Activated effector memory CD4-positive, alpha-beta T cell treated with anti-CD3 and anti-CD28 coated beads, Interleukin-2, amount 50 U/mL, for 16 hours (primary cell): ENCODE data around the gene TYW3.

Source experiments
- DNase-seq: peaks from one replicate; pipeline ENCODE4 v3.0.0-alpha.2; 2020

TYW3 gene

DNA sequence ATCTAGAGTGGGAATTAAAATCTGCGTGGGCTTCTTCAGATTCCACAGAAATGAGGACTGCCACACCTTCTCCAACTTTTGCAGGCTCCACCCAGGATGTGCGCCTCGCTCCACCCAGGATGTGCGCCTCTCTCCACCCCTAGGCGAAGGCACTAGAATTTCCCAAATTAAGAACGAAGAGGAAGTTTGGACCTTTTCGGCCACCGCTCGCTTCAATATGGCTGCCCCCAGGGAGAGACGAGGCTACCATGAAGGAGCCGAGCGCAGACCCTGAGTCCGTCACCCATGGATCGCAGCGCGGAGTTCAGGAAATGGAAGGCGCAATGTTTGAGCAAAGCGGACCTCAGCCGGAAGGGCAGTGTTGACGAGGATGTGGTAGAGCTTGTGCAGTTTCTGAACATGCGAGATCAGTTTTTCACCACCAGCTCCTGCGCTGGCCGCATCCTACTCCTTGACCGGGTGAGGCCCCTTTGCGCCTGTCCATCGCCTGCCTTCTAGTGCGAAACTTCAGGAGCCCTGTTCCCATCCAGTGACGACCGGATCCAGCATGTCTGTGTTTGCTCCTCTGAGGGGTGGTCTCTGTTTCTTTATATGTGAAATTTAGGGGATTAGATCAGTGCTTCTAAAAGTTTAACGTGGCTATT is at the start of gene TYW3, which contains the start of gene CRYZ:
Gene TYW3, plus strand, starts transcription at position 193 of the 644 bp plus-strand sequence. Its CDS starts 93 bp downstream, at position 286.
Gene CRYZ, minus strand, starts transcription at position 91 of the 644 bp plus-strand sequence. CDS start 8,229 bp downstream, outside the sequence.
- peak; percentile 93 for DNase-seq

- DNase-seq = no peak
These were observed 49.3 kb upstream of the TYW3 start for GRCh38 chr1:74683656-74684055.

DNA sequence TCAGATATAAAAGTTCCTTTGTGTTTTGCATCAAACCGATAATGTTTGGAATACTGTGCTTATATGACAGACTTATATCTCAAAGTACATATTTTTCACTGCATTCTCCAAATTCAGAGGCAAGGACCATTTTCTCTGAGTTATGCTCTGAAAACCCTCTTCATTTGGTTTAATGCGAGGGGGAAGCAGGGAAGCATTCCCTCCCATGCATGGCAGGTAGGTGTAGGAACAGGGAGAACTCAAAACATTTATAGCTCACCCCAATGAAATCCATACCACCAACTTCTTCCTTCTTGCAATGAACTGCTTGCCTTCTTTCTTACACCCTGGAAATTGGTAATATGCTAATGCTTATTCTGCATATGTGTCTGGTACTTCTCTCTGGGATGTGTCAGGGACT is 48.7 kb upstream of the TYW3 start:
- no peak for DNase-seq

GRCh38 chr1:74686928-74687327 is 46.0 kb upstream of the TYW3 start:
- DNase-seq = no peak

- DNase-seq = no peak
These were observed 43.2 kb upstream of the TYW3 start for GRCh38 chr1:74689621-74690363.

GRCh38 chr1:74690364-74690696 is 42.6 kb upstream of the TYW3 start:
- DNase-seq = no peak

GRCh38 chr1:74690909-74691308 is 42.0 kb upstream of the TYW3 start:
- DNase-seq = no peak

DNA sequence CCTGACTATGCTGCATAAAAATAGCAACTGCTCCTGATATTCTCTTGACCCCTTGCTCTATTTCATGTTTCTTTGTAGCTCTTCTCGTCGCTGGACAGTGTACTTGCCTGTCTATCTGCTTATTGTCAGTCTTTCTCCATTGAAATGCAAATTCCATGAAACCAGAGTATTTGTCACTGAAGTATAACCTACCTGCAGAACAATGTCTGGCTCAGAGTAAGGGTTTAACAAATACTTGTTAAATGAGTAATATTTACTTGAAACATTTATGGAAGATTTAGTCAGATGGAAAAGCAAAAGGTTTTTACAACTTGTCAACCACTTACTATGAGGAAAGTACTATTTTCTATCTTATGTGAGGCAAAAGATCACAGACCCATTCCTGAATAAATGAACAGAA is 39.5 kb upstream of the TYW3 start:
- no peak for DNase-seq

GRCh38 chr1:74697832-74698231 is 35.1 kb upstream of the TYW3 start:
- DNase-seq = no peak

DNA sequence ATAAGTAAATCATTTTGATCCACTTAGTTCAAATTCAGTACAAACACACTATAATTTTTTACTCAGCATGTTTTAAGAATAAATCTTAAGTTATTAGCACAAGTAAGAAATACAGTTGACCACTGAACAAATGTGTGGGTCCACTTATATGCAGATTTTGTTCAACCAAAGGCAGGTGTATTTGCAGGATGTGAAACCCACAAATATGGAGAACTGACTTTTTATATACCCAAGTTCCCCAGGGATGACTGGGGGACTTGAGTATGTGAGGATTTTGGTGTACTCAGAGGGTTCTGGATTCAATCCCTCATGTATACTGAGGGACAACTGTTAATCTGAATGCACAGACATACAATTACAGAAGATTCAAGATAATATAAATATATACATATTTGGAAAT is 33.6 kb upstream of the TYW3 start:
- DNase-seq = no peak

GRCh38 chr1:74703386-74704182 is 29.4 kb upstream of the TYW3 start:
- no peak for DNase-seq

DNA sequence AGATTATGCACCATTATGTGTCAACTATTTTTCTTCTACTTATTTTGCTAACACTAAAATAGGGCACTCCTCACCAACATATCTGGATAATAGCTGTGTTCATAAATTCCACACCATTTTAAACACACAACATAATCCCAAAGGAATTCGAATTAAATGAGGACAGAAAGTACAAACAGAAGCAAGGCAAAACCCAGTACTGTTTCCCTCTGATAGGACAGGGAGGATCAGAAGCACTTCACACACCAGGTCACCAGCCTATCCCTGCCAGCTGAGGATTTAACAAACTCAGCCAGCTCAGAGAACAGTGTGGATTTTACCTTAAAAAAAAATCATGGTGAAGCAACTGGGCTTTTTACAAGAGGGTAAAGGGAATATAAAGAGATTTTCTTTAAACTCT is 20.1 kb upstream of the TYW3 start:
- no peak for DNase-seq

- no peak for DNase-seq
These were observed 19.1 kb upstream of the TYW3 start for GRCh38 chr1:74713849-74714248.

DNA sequence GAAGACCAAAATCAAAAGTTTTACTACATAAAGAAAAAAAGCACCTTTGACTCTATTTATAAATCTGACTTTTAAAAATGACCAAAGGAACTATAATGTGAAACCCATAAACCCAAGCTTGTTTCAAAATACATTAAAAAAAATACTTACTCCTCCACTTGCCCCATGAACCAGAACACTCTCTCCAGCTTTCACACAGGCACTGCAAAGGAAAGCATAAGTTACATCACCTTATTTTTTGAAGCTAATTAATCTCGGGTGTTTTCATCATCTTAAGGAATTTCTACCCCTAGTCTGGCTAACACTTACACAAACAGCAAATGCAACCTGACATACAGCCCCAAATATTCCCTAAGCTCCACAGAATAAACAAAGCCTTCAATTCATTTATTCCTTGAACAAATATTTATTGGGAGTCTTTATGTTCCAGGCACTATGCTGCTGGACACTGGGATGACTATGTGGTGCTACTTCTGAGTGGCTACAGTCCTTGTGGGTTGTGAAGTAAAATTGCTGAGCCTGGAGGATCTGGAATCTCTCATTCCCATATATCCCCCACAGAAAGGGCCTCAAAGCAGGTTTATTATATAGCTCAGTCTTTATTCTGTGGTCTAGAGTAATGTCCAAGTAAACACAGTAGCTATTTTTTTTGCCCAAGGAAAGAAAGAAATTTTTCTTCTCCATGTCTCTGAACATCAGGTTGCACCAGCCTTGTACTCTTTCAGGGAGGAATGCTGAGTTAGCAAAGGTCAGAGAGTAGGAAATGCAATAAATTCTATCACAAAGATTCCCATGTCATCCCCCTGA is 18.3 kb upstream of the TYW3 start:
- no peak for DNase-seq

- DNase-seq = no peak
These were observed 17.8 kb upstream of the TYW3 start for GRCh38 chr1:74715236-74715502.

GRCh38 chr1:74715806-74716205 is 17.1 kb upstream of the TYW3 start:
- DNase-seq = no peak

- DNase-seq = no peak
These were observed 16.1 kb upstream of the TYW3 start for GRCh38 chr1:74716822-74717221.

- DNase-seq = no peak
These were observed 15.3 kb upstream of the TYW3 start for GRCh38 chr1:74717626-74718025.

GRCh38 chr1:74726063-74726462 is 6.9 kb upstream of the TYW3 start:
- DNase-seq = no peak

DNA sequence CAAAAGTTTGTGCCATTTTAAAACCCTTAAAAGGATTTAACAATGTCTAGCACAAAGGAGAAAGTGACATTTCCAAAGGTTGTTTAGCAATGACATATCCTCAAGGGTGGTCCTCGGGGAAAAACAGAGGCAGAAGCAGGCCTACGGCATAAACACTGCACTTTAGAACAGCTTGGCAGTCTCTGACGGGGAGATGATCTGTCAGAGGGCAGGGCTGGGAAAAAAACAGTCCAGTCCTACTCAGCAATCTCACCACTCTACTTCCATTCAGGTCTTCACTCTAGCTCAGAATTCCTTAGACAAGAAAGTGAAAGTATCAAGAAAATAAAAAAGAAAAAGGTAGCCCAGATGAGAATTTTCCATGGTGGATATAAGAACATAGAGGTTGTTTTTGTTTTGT is 4.2 kb upstream of the TYW3 start:
- no peak for DNase-seq

DNA sequence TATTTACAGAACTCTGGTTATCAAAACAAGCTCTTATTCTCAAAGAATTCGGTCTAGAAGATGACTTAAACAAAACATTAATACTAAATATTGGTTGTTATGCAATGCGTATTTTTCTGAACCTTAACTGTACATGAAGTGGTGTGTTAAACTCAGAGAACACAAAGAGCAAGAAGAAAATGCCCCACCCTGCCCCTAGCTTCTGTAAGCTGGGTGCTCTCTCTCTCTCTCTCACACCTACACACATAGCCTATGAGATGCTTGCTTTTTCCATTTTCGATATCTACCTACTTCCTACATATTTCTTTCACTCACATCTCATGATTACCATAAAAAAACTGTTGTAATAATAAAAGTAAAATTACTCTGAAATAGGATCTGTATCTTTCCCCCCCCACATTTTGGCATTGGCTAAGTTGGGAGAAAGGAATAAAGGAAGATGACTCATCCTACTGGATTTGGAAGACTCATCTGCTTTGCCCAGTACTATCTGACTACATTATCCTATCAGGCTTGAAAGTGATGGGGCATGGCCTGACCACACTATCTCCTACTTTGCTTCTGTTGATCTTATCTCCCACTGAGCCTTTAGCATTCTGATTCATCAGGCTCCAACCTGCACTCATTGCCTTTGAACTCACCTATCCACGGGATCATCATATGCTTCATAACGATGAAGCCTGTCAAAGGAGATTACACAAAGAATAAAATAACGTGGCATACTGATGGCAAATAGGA is 3.0 kb upstream of the TYW3 start:
- DNase-seq = no peak

DNA sequence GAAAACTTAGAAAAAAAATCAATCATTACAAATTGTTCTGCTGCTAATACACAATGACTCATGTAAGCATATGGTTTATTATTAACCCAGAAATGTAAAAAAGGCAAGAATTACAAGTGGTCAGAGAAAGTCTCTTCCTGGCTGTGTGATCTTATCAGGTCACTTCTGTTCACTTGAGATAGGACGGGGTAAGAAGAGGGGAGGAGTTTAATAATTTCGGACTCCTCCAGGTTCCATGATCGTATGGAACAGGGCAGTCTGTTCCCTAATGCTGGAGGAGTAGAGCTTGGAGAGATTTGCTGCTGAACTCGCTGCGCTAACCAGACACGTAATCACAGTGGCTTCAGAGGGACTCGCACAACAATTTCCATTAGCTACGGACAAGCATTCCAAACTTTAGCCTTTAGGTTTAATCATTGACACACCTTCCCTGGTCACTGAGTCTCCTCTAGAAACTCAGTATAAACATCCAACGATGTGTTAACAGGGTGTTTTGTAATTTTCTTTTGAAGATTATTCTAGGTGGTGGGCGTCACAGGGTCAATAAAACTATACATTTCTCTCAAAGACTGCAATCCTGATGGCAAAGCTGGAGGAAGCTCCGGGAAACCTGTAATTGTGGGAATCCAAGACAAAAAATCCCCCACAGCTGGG is 1.4 kb upstream of the TYW3 start:
- no peak for DNase-seq
